ENCODE results near the gene SLC38A1.
A peak's percentile ranks its signal among the peaks of the same experiment; 100 is the strongest.
"Not testable (repeated sequence)": the region's sequence is repeated elsewhere in the genome, so short reads cannot be mapped to it uniquely, and the experiment has no call there.

Gene SLC38A1

DNA sequence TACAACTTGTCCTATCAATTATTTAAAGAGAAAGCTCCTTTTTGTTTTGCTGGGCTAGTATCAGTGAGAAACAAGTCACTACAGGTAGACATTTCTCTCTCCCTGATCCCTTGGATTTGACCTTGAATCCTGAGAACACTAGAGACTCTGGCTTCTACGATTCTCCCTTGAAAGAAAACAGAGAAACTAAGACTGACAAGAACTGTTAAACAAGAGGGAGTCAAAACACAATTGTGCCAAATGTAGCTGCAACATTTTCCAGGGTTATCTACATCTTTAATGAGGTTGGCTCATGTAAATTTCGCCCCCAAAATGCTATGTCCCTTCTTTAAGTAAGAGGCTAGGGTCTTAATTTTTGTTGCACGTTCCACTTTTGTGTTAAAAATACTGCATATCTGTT is 62.4 kb downstream of the SLC38A1 start:
- DNase-seq = no peak

DNA sequence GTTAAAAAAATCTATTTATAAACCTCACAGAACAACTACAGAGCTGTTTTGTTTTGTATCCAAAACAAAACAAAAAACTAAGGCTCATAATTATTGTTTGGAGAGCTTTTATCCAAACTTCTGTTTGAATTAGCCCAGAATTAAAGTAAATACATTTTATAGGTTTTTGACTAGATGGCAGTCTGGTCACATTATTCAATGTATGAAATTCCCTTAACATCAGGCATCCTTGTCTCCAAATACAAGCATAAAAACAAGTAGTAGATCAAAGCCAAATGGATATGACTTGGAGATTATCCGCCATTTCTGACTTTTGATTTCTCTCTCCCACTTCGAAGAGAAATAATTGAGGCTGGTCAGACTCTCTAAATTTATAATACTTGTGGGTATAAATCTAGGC is 63.5 kb downstream of the SLC38A1 start:
- DNase-seq = no peak

- DNase-seq = no peak
Observed at GRCh38 chr12:46201284-46201789, 67.5 kb downstream of the SLC38A1 start.

- no peak for DNase-seq
Observed at GRCh38 chr12:46200551-46200950, 68.3 kb downstream of the SLC38A1 start.

GRCh38 chr12:46198913-46199312 is 69.9 kb downstream of the SLC38A1 start:
- no peak for DNase-seq

- no peak for DNase-seq
Observed at GRCh38 chr12:46197883-46198282, 71.0 kb downstream of the SLC38A1 start.

GRCh38 chr12:46190533-46190932 is 78.3 kb downstream of the SLC38A1 start:
- not testable (repeated sequence) for DNase-seq

DNA sequence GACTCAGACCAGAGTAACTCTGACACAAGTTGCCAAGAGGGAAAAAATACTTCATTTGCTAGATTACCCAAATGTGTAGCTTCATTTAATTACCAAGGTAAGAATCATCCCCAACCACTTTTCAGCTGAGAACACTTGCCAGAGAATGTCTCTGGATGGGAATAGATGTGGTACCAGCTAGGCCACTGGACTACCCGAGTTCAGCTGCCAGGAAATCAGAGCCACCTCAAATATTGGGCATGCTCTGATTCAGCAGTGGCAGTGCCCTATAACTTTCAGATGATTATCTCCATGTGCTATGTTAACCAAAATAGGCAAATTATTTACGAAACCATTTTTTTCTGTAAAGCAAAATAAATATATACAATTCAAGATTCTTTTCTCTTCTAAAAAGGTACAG is 80.7 kb downstream of the SLC38A1 start:
- DNase-seq = no peak

- peak; percentile 55 for DNase-seq
Observed at GRCh38 chr12:46187023-46187422, 81.8 kb downstream of the SLC38A1 start.

- DNase-seq = no peak
Observed at GRCh38 chr12:46186088-46186487, 82.8 kb downstream of the SLC38A1 start.

DNA sequence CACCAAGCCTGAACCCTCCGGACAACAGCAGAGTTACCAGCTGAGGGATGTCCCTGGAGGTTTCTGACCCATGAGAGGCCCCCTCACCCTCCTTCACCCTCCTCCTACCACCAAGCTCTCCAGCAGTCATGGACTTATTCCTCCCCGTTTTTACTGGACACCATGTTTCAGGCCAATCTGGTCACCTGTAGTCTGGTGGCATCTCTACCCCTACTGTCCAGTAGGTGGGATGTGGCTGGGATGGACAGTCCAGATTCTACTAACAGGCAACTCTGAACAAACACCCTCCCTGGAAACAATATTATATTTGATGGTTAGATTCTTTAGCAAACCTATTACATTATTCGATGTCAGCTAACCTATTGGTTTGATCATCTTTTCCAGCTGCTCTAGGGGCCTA is 83.2 kb downstream of the SLC38A1 start:
- DNase-seq = no peak

- DNase-seq = no peak
Observed at GRCh38 chr12:46184798-46185595, 83.8 kb downstream of the SLC38A1 start.

- DNase-seq = no peak
Observed at GRCh38 chr12:46183112-46183511, 85.7 kb downstream of the SLC38A1 start.

- no peak for DNase-seq
Observed at GRCh38 chr12:46181465-46181864, 87.4 kb downstream of the SLC38A1 start.

DNA sequence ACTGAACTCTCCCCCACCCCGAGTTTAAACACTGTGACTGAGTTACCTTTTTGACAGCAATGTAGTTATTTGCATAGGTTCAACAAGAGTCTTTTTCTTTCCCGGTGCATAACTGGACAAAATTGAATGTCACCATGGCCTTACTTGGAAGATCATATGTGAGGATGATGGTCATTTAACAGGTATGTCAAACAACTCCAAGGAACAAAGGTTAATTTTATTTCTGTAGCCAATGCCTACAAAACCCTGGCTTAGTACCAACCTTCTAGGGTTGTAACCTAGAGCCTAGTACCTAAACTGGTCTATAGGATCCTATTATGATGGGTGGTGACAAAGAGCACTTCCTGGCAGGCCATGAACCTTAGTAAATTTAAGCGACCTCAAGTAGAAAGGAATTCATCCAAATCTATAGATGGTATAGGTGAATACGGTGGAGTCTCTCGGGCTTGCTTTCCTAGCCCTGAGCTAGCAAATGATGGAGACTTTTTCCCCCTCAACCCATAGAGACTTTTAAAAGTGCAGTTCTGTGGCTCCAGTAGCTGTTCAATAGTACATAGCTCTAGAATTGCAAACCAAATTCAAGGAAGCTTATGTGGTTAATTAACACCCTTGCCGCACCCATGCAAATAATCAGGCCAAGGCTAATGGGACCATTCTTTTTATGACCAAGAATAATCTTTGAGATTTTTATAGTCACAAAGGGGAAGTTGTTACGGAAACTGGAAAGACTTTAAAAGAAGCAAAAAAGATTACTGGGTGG is 89.0 kb downstream of the SLC38A1 start:
- DNase-seq = no peak

DNA sequence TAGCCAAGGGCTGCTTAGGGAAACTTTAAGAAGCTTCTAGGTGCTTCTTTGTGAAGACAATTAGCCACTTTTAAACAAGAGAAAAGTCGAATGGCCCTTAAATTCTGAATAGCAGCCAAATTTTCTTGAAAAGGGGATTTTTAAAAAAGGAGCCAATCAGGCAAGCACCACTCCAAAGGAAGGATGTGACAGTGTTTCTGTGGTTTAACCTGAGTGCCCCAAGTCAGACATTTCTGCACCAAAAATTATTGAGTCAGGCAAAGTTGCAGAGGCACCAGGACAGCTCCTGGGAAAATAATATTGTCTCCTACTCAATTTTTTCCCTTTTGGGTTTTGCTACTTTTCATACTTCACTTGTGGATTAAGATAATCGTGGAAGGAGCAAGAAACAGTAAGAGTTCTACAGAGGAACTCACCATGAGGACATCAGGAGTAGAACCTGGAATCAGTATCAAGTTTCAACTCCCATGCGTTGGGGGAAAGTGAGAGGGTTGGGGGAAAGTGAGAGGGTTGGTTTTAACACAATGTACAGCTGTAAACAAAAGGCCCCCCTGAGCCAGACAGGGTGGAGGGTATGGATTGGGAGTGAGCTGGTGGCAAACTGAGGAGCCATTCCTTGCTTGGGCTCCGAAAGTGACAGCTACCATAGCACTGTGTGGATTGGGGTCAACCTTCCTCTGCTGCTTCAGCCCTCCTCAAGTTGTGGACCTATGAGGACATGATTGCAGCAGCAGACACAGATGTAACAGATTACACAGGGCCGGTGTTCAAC is 90.8 kb downstream of the SLC38A1 start:
- DNase-seq = no peak

GRCh38 chr12:46177025-46177424 is 91.8 kb downstream of the SLC38A1 start:
- no peak for DNase-seq

- no peak for DNase-seq
Observed at GRCh38 chr12:46174919-46175318, 93.9 kb downstream of the SLC38A1 start.

- DNase-seq = no peak
Observed at GRCh38 chr12:46174061-46174662, 94.7 kb downstream of the SLC38A1 start.

- DNase-seq = no peak
Observed at GRCh38 chr12:46168426-46168825, 100.4 kb downstream of the SLC38A1 start.

DNA sequence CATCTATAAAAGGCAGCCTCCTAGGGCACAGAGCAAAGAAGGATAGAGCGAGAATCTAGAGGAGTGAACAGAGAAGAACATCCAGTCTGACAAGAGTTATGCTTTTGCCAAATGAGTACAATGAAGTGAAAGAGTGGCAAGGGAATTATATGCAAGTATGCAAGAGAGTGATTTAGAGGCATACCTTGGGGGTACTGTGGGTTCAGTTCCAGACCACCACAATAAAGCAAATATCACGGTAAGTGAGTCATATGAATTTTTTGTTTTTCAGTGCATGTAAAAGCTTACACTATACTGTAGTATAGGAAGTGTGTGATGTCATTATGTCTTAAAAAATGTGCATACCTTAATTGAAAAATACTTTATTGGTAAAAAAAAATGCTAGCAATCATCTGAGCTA is 101.4 kb downstream of the SLC38A1 start:
- no peak for DNase-seq

- DNase-seq = no peak
Observed at GRCh38 chr12:46165191-46165590, 103.7 kb downstream of the SLC38A1 start.

All from fibroblast of skin of back (primary cell).